Caco-2 (cell line): ENCODE data around the gene VAMP8. TPM values are rescaled to one million over a fixed set of nuclear protein-coding genes. Genes with fewer than 3 reads are reported as not detected.
"Not testable (repeated sequence)": the region's sequence is repeated elsewhere in the genome, so short reads cannot be mapped to it uniquely, and the experiment has no call there.

Source experiments
- BruUV-seq: library from RNA; stranded (reverse); fragments of 400-500 nt; replicated peaks from 2 replicates; lab custom pipeline; 2021; lab: Mats Ljungman, UMichigan
- CTCF ChIA-PET: fragments of 300-600 bp; sonication (Branson Sonifier 250); formaldehyde crosslinking; loops from one replicate; lab custom pipeline; 2022; ENCODE audit warnings: antibody characterized with exemption; lab: Charles Lee
- POLR2A ChIA-PET: fragments of 300-600 bp; sonication (Branson Sonifier 250); formaldehyde crosslinking; loops from one replicate; lab custom pipeline; 2022; ENCODE audit warnings: antibody characterized with exemption; lab: Charles Lee
- DNase-seq, 2 experiments: peaks; one replicate each; pipeline versions ENCODE4 v3.0.0 to v3.0.0-alpha.2; 2020 to 2022
- H3K27me3 ChIP-seq: replicated peaks from 2 replicates; pipeline ENCODE4 v1.6.0; 2011; ENCODE audit warnings: low read length; ENCODE audit not compliant: control insufficient read depth, insufficient read depth
- H3K36me3 ChIP-seq: 2 replicates; pipeline ENCODE4 v1.5.1; 2011; ENCODE audit warnings: low read length; ENCODE audit not compliant: control insufficient read depth, insufficient read depth
- H3K4me1 ChIP-seq: fragments of 250-450 bp; sonication (Bioruptor Pico); 2 replicates; pipeline ENCODE4 v1.5.1; 2020; ENCODE audit warnings: mild to moderate bottlenecking
- H3K4me3 ChIP-seq: 2 replicates; pipeline ENCODE4 v1.5.1; 2011; ENCODE audit warnings: low read depth, mild to moderate bottlenecking, control low read depth, low read length
- H3K9me3 ChIP-seq: fragments of 250-450 bp; sonication (Bioruptor Pico); 2 replicates; pipeline ENCODE4 v1.5.1; 2020; ENCODE audit warnings: mild to moderate bottlenecking, moderate library complexity
- H3K27ac Mint-ChIP-seq: one replicate; pipeline ENCODE4 v1.8.0; 2022; ENCODE audit warnings: mixed read lengths; ENCODE audit not compliant: unreplicated experiment
- H3K27me3 Mint-ChIP-seq: one replicate; pipeline ENCODE4 v1.8.0; 2022; ENCODE audit warnings: mixed read lengths; ENCODE audit not compliant: insufficient read depth, unreplicated experiment
- H3K36me3 Mint-ChIP-seq: one replicate; pipeline ENCODE4 v1.8.0; 2022; ENCODE audit warnings: mild to moderate bottlenecking, mixed read lengths; ENCODE audit not compliant: insufficient read depth, unreplicated experiment
- H3K4me1 Mint-ChIP-seq: one replicate; pipeline ENCODE4 v1.8.0; 2022; ENCODE audit warnings: low read depth, mixed read lengths; ENCODE audit not compliant: unreplicated experiment
- H3K4me3 Mint-ChIP-seq: one replicate; pipeline ENCODE4 v1.8.0; 2022; ENCODE audit warnings: mild to moderate bottlenecking, moderate library complexity, mixed read lengths; ENCODE audit not compliant: unreplicated experiment
- H3K9me3 Mint-ChIP-seq: one replicate; pipeline ENCODE4 v1.8.0; 2022; ENCODE audit warnings: mixed read lengths; ENCODE audit not compliant: unreplicated experiment
- CTCF ChIP-seq, 2 experiments: fragments of 200-600 bp in 1 of 2; IDR thresholded peaks; 1 replicate in 1 of 2; 2 replicates in 1 of 2; pipeline versions ENCODE4 v1.5.1 to v1.8.0; 2011 to 2022; ENCODE audit warnings: antibody characterized with exemption in 1 of 2, control low read depth in 1 of 2, inconsistent platforms in 1 of 2, low read depth in 1 of 2, low read length in 1 of 2, mild to moderate bottlenecking in 1 of 2, moderate library complexity in 1 of 2; ENCODE audit not compliant: insufficient read depth in 1 of 2, severe bottlenecking in 1 of 2, unreplicated experiment in 1 of 2
- intact Hi-C: fragments of 100-400 bp; cut with micrococcal nuclease; formaldehyde crosslinking; loops from one replicate; pipeline ENCODE4 v1.10.0; 2022; ENCODE audit not compliant: unreplicated experiment
- total RNA-seq: library from RNA; stranded (reverse); gene quantifications from 2 replicates; pipeline ENCODE4 v1.2.3, GENCODE V29; 2022

VAMP8 gene
- total RNA-seq, 1 experiment from 2014 or later = 85.5 TPM

- Histone ChIP-seq H3K9me3 (no peaks in the 10 kb centered on the region), H3K27me3 (no peaks in the 10 kb centered on the region), H3K4me1 (peaks cover 5% of the 10 kb centered on the region; the same call in 1 of the 2 replicates), H3K36me3 (peaks cover 2% of the 10 kb centered on the region; the same call in 1 of the 2 replicates), H3K4me3 (no peak overlapping the region)
- Mint-ChIP-seq H3K27me3 (no peaks in the 10 kb centered on the region), H3K36me3 (peaks cover 54% of the 10 kb centered on the region), H3K4me3 (no peak overlapping the region), H3K27ac (no peak overlapping the region), H3K4me1 (no peaks in the 10 kb centered on the region), H3K9me3 (no peaks in the 10 kb centered on the region)
- DNase-seq = no peak
- BruUV-seq = no TSS peak
- intact Hi-C loops = no loop called here
- ChIA-PET CTCF (no interaction called here), POLR2A (no interaction called here)
- no peak for TF ChIP-seq CTCF (IDR thresholded peaks at IDR 0.05; ENCODE audit: insufficient read depth in 1 of 2, low read depth in 1 of 2, low read length in 1 of 2, severe bottlenecking in 1 of 2, unreplicated experiment in 1 of 2)
These were observed 36.5 kb downstream of the VAMP8 start for GRCh38 chr2:85613717-85614515.

- CTCF ChIA-PET = not testable (repeated sequence)
- H3K36me3 Mint-ChIP-seq = peaks cover 52% of the 10 kb centered on the region
These were observed 37.4 kb downstream of the VAMP8 start for GRCh38 chr2:85614757-85615156.

GRCh38 chr2:85615413-85615728, 38.0 kb downstream of the VAMP8 start:
- H3K36me3 ChIP-seq = peaks cover 4% of the 10 kb centered on the region
- no peaks in the 10 kb centered on the region for H3K9me3 ChIP-seq
- Mint-ChIP-seq H3K36me3 (peaks cover 46% of the 10 kb centered on the region), H3K4me1 (no peaks in the 10 kb centered on the region), H3K9me3 (no peaks in the 10 kb centered on the region), H3K27me3 (no peaks in the 10 kb centered on the region), H3K27ac (no peak overlapping the region), H3K4me3 (peak overlapping the region; percentile 93)
- POLR2A ChIA-PET = interaction anchor here (0.9 kb wide), 1 partner anchor 28 kb away, joined by 6 read pairs; no protein-coding TSS in a partner anchor
- TF ChIP-seq CTCF (IDR thresholded peaks at IDR 0.05; ENCODE audit: insufficient read depth in 1 of 2, low read depth in 1 of 2, low read length in 1 of 2, severe bottlenecking in 1 of 2, unreplicated experiment in 1 of 2) = no peak
- H3K4me1 ChIP-seq = peaks cover 5% of the 10 kb centered on the region; the same call in 1 of the 2 replicates
- no peak for DNase-seq
- no peaks in the 10 kb centered on the region for H3K27me3 ChIP-seq
- BruUV-seq = no TSS peak
- CTCF ChIA-PET = no interaction called here
- intact Hi-C loops = no loop called here
- no peak overlapping the region for H3K4me3 ChIP-seq

More at GRCh38 chr2:85614757-85615156, 37.4 kb downstream of the VAMP8 start:
- H3K4me1 ChIP-seq, H3K4me1 Mint-ChIP-seq, H3K4me3 Mint-ChIP-seq, H3K36me3 ChIP-seq, H3K9me3 Mint-ChIP-seq, H3K9me3 ChIP-seq, POLR2A ChIA-PET, H3K27ac Mint-ChIP-seq, BruUV-seq, H3K4me3 ChIP-seq, H3K27me3 Mint-ChIP-seq, intact Hi-C loops, H3K27me3 ChIP-seq, DNase-seq: not testable (repeated sequence)

GRCh38 chr2:85617723-85618122, 40.3 kb downstream of the VAMP8 start:
- CTCF ChIA-PET = not testable (repeated sequence)
- peaks cover 46% of the 10 kb centered on the region for H3K36me3 Mint-ChIP-seq
- POLR2A ChIA-PET = interaction anchor here (1.1 kb wide), 1 partner anchor 15 kb away, joined by 4 read pairs; the partner anchor contains the start of gene TMEM150A

More at GRCh38 chr2:85617723-85618122, 40.3 kb downstream of the VAMP8 start:
- H3K27me3 ChIP-seq, H3K9me3 Mint-ChIP-seq, H3K4me1 Mint-ChIP-seq, BruUV-seq, H3K4me1 ChIP-seq, H3K36me3 ChIP-seq, H3K27ac Mint-ChIP-seq, DNase-seq, H3K9me3 ChIP-seq, H3K27me3 Mint-ChIP-seq, H3K4me3 ChIP-seq, intact Hi-C loops: not testable (repeated sequence)
- peak overlapping the region; percentile 93 for H3K4me3 Mint-ChIP-seq
